ENCODE measurements around the gene ARHGAP1.

DNA sequence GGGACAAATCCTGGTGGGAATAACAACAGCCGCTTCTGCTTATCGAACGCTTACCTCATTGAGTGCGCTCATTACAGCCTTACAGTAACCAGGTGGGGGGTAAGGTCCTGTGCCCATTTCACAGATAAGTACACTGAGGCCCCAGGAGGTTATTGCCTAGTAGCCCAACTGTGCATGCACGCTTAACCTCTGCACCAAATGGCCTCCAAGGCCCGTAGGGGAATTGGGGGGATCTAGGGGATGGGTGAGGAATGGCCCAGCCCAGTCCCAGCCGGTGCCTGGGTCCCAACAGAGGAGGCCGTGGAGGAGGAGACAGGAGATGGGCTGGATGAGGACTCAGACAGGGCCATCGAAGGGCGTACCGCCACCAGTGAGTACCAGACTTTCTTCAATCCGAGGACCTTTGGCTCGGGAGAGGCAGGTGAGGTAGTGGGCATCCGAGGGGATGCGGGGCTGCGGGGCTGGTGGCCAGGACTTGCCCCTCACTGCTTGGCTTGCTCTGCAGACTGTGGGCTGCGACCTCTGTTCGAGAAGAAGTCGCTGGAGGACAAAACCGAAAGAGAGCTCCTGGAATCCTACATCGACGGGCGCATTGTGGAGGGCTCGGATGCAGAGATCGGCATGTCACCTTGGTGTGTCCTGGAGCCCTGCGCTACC is 25.9 kb upstream of the ARHGAP1 start:
- TF ChIP-seq POLR2A (IDR thresholded peaks at IDR 0.05) = no peak
- TF ChIP-seq, protein P1, sequence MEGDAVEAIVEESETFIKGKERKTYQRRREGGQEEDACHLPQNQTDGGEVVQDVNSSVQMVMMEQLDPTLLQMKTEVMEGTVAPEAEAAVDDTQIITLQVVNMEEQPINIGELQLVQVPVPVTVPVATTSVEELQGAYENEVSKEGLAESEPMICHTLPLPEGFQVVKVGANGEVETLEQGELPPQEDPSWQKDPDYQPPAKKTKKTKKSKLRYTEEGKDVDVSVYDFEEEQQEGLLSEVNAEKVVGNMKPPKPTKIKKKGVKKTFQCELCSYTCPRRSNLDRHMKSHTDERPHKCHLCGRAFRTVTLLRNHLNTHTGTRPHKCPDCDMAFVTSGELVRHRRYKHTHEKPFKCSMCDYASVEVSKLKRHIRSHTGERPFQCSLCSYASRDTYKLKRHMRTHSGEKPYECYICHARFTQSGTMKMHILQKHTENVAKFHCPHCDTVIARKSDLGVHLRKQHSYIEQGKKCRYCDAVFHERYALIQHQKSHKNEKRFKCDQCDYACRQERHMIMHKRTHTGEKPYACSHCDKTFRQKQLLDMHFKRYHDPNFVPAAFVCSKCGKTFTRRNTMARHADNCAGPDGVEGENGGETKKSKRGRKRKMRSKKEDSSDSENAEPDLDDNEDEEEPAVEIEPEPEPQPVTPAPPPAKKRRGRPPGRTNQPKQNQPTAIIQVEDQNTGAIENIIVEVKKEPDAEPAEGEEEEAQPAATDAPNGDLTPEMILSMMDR (IDR thresholded peaks at IDR 0.05) = no peak

Measured in thyroid gland (tissue), 4 donors.